Coronary artery (tissue), 2 donors: Measurements from ENCODE around the gene EIF6.
"Not testable (repeated sequence)": the region's sequence is repeated elsewhere in the genome, so short reads cannot be mapped to it uniquely, and the experiment has no call there.

Source experiments
- DNase-seq: peaks from one replicate; pipeline ENCODE4 v3.0.0-alpha.2; 2017; ENCODE audit warnings: low spot score
- H3K27ac ChIP-seq, 2 donors: fragments of 200-600 bp; sonication (generic); one replicate each; pipeline ENCODE4 v1.5.1; 2016 to 2019
- H3K4me3 ChIP-seq: fragments of 200-600 bp; sonication (generic); 2 replicates; pipeline ENCODE4 v1.5.1; 2016; ENCODE audit warnings: mild to moderate bottlenecking, moderate library complexity
- CTCF ChIP-seq: fragments of 200-600 bp; sonication (generic); IDR thresholded peaks from one replicate; pipeline ENCODE4 v1.5.1; 2019; ENCODE audit warnings: antibody characterized with exemption

EIF6 gene

GRCh38 chr20:35271073-35271882 is 13.3 kb downstream of the EIF6 start:
- TF ChIP-seq CTCF: no peak
- no peak for DNase-seq
- Histone ChIP-seq H3K27ac (no peak overlapping the region), H3K4me3 (no peak overlapping the region)

- TF ChIP-seq CTCF: no peak
Measured at GRCh38 chr20:35270021-35270902, 14.3 kb downstream of the EIF6 start.

GRCh38 chr20:35269055-35269781 is 15.4 kb downstream of the EIF6 start:
- TF ChIP-seq CTCF: peak; percentile 39
- Histone ChIP-seq H3K4me3 (no peak overlapping the region), H3K27ac (no peak overlapping the region)
- no peak for DNase-seq

More at GRCh38 chr20:35270021-35270902, 14.3 kb downstream of the EIF6 start:
- Histone ChIP-seq H3K4me3 (no peak overlapping the region), H3K27ac (no peak overlapping the region)
- DNase-seq: no peak

GRCh38 chr20:35267092-35267491 is 17.5 kb downstream of the EIF6 start:
- TF ChIP-seq CTCF: no peak
- Histone ChIP-seq H3K27ac (no peak overlapping the region), H3K4me3 (no peak overlapping the region)
- no peak for DNase-seq

GRCh38 chr20:35264755-35265154 is 19.8 kb downstream of the EIF6 start:
- no peak for DNase-seq
- no peak for TF ChIP-seq CTCF
- Histone ChIP-seq H3K27ac (no peak overlapping the region), H3K4me3 (no peak overlapping the region)

- no peak overlapping the region for H3K27ac ChIP-seq
- TF ChIP-seq CTCF: no peak
- no peak for DNase-seq
- H3K4me3 ChIP-seq: no peak overlapping the region
Measured at GRCh38 chr20:35263532-35264341, 20.8 kb downstream of the EIF6 start.

GRCh38 chr20:35262731-35263531 is 21.6 kb downstream of the EIF6 start:
- H3K4me3 ChIP-seq, DNase-seq, H3K27ac ChIP-seq: not testable (repeated sequence)

- not testable (repeated sequence) for H3K4me3 ChIP-seq, DNase-seq, H3K27ac ChIP-seq
Measured at GRCh38 chr20:35262321-35262720, 22.3 kb downstream of the EIF6 start.
